ENCODE measurements around the gene TMEM250.
A peak's percentile ranks its signal among the peaks of the same experiment; 100 is the strongest.

TMEM250 gene

GRCh38 chr9:136093995-136094881 lies 24.4 kb downstream of the TMEM250 start:
- DNase-seq: peak; percentile 80

- no peak for DNase-seq
Measured at GRCh38 chr9:136093346-136093986, 25.2 kb downstream of the TMEM250 start.

GRCh38 chr9:136092741-136093140 lies 25.9 kb downstream of the TMEM250 start:
- DNase-seq: no peak

GRCh38 chr9:136092353-136092650 lies 26.4 kb downstream of the TMEM250 start:
- no peak for DNase-seq

- DNase-seq: no peak
Measured at GRCh38 chr9:136091582-136092352, 26.9 kb downstream of the TMEM250 start.

- DNase-seq: no peak
Measured at GRCh38 chr9:136090768-136091581, 27.7 kb downstream of the TMEM250 start.

GRCh38 chr9:136090056-136090735 lies 28.5 kb downstream of the TMEM250 start:
- peak; percentile 60 for DNase-seq

- DNase-seq: peak; percentile 81
Measured at GRCh38 chr9:136089697-136090045, 29.0 kb downstream of the TMEM250 start.

GRCh38 chr9:136088939-136089696 lies 29.6 kb downstream of the TMEM250 start:
- peak; percentile 84 for DNase-seq

- DNase-seq: no peak
Measured at GRCh38 chr9:136088481-136088938, 30.2 kb downstream of the TMEM250 start.

GRCh38 chr9:136087741-136088480 lies 30.8 kb downstream of the TMEM250 start:
- no peak for DNase-seq

GRCh38 chr9:136086951-136087740 lies 31.5 kb downstream of the TMEM250 start:
- no peak for DNase-seq

GRCh38 chr9:136086213-136086881 lies 32.3 kb downstream of the TMEM250 start:
- DNase-seq: no peak

- no peak for DNase-seq
Measured at GRCh38 chr9:136085815-136086212, 32.9 kb downstream of the TMEM250 start.

GRCh38 chr9:136084063-136084944 lies 34.4 kb downstream of the TMEM250 start:
- DNase-seq: no peak

- no peak for DNase-seq
Measured at GRCh38 chr9:136083558-136084062, 35.1 kb downstream of the TMEM250 start.

GRCh38 chr9:136082496-136083361 lies 35.9 kb downstream of the TMEM250 start:
- no peak for DNase-seq

All from hematopoietic multipotent progenitor cell treated with erythropoietin and hydrocortisone succinate and interleukin-3 and kit ligand, for 4 days (in vitro differentiated cells).